VCaP (cell line): Measurements from ENCODE around the gene HLA-DOA.

Source experiments
- H3K27ac ChIP-seq: fragments of 450-650 bp; 2 replicates; pipeline ENCODE4 v1.5.1; 2017
- CTCF ChIP-seq: fragments of 450-650 bp; conservative IDR thresholded peaks from 2 replicates; pipeline ENCODE4 v1.5.1; 2017; ENCODE audit warnings: mild to moderate bottlenecking, moderate library complexity

Gene HLA-DOA

GRCh38 chr6:33015798-33016197 is 6.4 kb upstream of the HLA-DOA start:
- no peak overlapping the region for H3K27ac ChIP-seq
- TF ChIP-seq CTCF: no peak

- TF ChIP-seq CTCF: peak; percentile 78
- H3K27ac ChIP-seq: no peak overlapping the region
These were observed 5.6 kb upstream of the HLA-DOA start for GRCh38 chr6:33014841-33015634.

- TF ChIP-seq CTCF: no peak
- no peak overlapping the region for H3K27ac ChIP-seq
These were observed 4.2 kb upstream of the HLA-DOA start for GRCh38 chr6:33013608-33014007.

GRCh38 chr6:33010356-33010755 is 965 bp upstream of the HLA-DOA start:
- TF ChIP-seq CTCF: no peak
- H3K27ac ChIP-seq: no peak overlapping the region

GRCh38 chr6:33007831-33008400 is 1.5 kb downstream of the HLA-DOA start:
- H3K27ac ChIP-seq: no peak overlapping the region
- no peak for TF ChIP-seq CTCF

GRCh38 chr6:33004940-33005339 is 4.5 kb downstream of the HLA-DOA start:
- TF ChIP-seq CTCF: no peak
- no peak overlapping the region for H3K27ac ChIP-seq

- no peak overlapping the region for H3K27ac ChIP-seq
- no peak for TF ChIP-seq CTCF
These were observed 7.7 kb downstream of the HLA-DOA start for GRCh38 chr6:33001685-33002084.
